ENCODE data around the gene FBXO41.

FBXO41 gene

GRCh38 chr2:73291461-73292315 lies 7.4 kb upstream of the FBXO41 start:
- ChIA-PET POLR2A (no interaction called here), CTCF (interaction anchor here (2.1 to 4.1 kb wide), 3 partner anchors 9 to 20 kb away, joined by 7 to 22 read pairs (median 16); no protein-coding TSS in a partner anchor)
- DNase-seq (ENCODE audit: low read depth, low spot score): no peak
- H3K4me3 ChIP-seq (ENCODE audit: low read depth, low read length): no peak overlapping the region; the same call in 1 of the 2 replicates
- no peak for TF ChIP-seq CTCF (IDR thresholded peaks at IDR 0.05; ENCODE audit: insufficient read depth, low read length, missing control alignments)

- no peak for TF ChIP-seq CTCF (IDR thresholded peaks at IDR 0.05; ENCODE audit: insufficient read depth, low read length, missing control alignments)
- no peak for DNase-seq (ENCODE audit: low read depth, low spot score)
- ChIA-PET POLR2A (no interaction called here), CTCF (interaction anchor here (0.8 to 4.1 kb wide), 9 partner anchors 9 to 403 kb away, joined by 3 to 22 read pairs (median 3); partner anchors contain the start of gene SPR)
- no peak overlapping the region; the same call in 1 of the 2 replicates for H3K4me3 ChIP-seq (ENCODE audit: low read depth, low read length)
These were observed 6.8 kb upstream of the FBXO41 start for GRCh38 chr2:73291093-73291460.

- TF ChIP-seq CTCF (IDR thresholded peaks at IDR 0.05; ENCODE audit: insufficient read depth, low read length, missing control alignments): peak; percentile 52
- H3K4me3 ChIP-seq (ENCODE audit: low read depth, low read length): no peak overlapping the region
- ChIA-PET CTCF (interaction anchor here (0.8 to 4.1 kb wide), 14 partner anchors 10 to 403 kb away, joined by 3 to 22 read pairs (median 4); partner anchors contain the start of gene SPR), POLR2A (no interaction called here)
- DNase-seq (ENCODE audit: low read depth, low spot score): no peak
These were observed 6.0 kb upstream of the FBXO41 start for GRCh38 chr2:73290049-73290839.

GRCh38 chr2:73289304-73289703 lies 5.0 kb upstream of the FBXO41 start:
- CTCF ChIA-PET: interaction anchor here (0.5 to 4.1 kb wide), 7 partner anchors 9 to 1937 kb away, joined by 3 to 22 read pairs (median 4); no protein-coding TSS in a partner anchor
- no peak for DNase-seq (ENCODE audit: low read depth, low spot score)
- POLR2A ChIA-PET: no interaction called here
- TF ChIP-seq CTCF (IDR thresholded peaks at IDR 0.05; ENCODE audit: insufficient read depth, low read length, missing control alignments): no peak
- no peak overlapping the region for H3K4me3 ChIP-seq (ENCODE audit: low read depth, low read length)

- POLR2A ChIA-PET: no interaction called here
- TF ChIP-seq CTCF (IDR thresholded peaks at IDR 0.05; ENCODE audit: insufficient read depth, low read length, missing control alignments): no peak
- CTCF ChIA-PET: no interaction called here
- no peak overlapping the region for H3K4me3 ChIP-seq (ENCODE audit: low read depth, low read length)
- DNase-seq (ENCODE audit: low read depth, low spot score): no peak
These were observed 1.9 kb upstream of the FBXO41 start for GRCh38 chr2:73286134-73286655.
